Measurements from ENCODE around the gene RNF208.

Gene RNF208

GRCh38 chr9:137172901-137173795, 48.9 kb downstream of the RNF208 start:
- no peak for DNase-seq

- no peak for DNase-seq
Observed at GRCh38 chr9:137171149-137171900, 50.7 kb downstream of the RNF208 start.

GRCh38 chr9:137170486-137171148, 51.4 kb downstream of the RNF208 start:
- DNase-seq: no peak

Measured in activated naive CD4-positive, alpha-beta T cell treated with Interleukin-2 at 50 U/mL for 16 hours (primary cell).